Adrenal gland (tissue), 5 donors: ENCODE data around the gene SPDYE4.

Source experiments
- POLR2A ChIP-seq, 2 donors: fragments of 450-650 bp; IDR thresholded peaks; one replicate each; pipeline ENCODE4 v1.6.1; 2017; ENCODE audit warnings: antibody characterized with exemption in 2 of 2, mild to moderate bottlenecking in 2 of 2, moderate library complexity in 1 of 2
- TF ChIP-seq, protein P1 (sequence below), 6 experiments: fragments of 450-650 bp in 4 of 6; fragments of 200-600 bp in 2 of 6; sonication (generic) in 1 of 6; IDR thresholded peaks; 1 replicate in 5 of 6; 2 replicates in 1 of 6; pipeline versions ENCODE4 v1.5.1 to v1.8.0; 2016 to 2021; ENCODE audit warnings: antibody characterized with exemption in 6 of 6, mild to moderate bottlenecking in 2 of 6, moderate library complexity in 1 of 6
- donor health status: DM: no; HTN: no; CAD: no.

DNA sequence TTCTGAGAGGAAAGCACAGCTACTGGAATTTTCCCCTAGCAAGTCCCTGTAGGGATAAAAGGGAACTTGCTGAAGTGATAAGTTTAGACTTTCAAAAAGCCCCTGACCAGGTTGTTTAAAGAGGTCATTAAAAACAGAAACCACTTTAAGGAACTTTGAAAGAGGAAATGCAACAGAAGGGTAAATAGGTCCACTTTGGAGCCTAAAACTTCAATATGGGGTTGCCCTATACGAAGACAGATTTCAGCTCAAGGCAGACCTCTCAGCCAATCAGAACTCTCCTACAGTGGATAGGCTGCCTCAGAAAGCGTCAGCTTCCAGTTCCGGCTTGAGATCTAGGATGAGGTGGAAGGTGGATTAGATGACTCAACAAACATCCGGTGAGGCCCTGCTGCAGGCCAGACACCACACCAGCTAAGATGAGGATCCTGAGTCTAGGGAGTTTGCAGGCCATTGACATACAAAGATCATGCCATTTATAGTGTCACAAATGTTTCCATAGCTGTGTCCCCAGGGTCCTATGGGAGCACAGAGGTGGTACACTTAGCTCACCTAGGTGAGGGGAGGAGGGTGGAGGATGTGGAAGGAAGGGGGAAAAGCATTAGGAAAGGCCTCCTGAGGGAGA, 48.7 kb upstream of the SPDYE4 start:
- TF ChIP-seq, protein P1, sequence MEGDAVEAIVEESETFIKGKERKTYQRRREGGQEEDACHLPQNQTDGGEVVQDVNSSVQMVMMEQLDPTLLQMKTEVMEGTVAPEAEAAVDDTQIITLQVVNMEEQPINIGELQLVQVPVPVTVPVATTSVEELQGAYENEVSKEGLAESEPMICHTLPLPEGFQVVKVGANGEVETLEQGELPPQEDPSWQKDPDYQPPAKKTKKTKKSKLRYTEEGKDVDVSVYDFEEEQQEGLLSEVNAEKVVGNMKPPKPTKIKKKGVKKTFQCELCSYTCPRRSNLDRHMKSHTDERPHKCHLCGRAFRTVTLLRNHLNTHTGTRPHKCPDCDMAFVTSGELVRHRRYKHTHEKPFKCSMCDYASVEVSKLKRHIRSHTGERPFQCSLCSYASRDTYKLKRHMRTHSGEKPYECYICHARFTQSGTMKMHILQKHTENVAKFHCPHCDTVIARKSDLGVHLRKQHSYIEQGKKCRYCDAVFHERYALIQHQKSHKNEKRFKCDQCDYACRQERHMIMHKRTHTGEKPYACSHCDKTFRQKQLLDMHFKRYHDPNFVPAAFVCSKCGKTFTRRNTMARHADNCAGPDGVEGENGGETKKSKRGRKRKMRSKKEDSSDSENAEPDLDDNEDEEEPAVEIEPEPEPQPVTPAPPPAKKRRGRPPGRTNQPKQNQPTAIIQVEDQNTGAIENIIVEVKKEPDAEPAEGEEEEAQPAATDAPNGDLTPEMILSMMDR (IDR thresholded peaks at IDR 0.05), result no peak
- TF ChIP-seq POLR2A (IDR thresholded peaks at IDR 0.05), result no peak
